Type B pancreatic cell (in vitro differentiated cells): ENCODE data around the gene ATP11C. TPM values are rescaled to one million over a fixed set of nuclear protein-coding genes. Genes with fewer than 3 reads are reported as not detected.

Experiments used
- DNase-seq: peaks from one replicate; pipeline ENCODE4 v3.0.0; 2021; ENCODE audit warnings: mixed read lengths; ENCODE audit not compliant: unreplicated experiment; ENCODE audit errors: extremely low spot score
- H3K27ac Mint-ChIP-seq: 2 replicates; pipeline ENCODE4 v1.8.0; 2021; ENCODE audit warnings: mild to moderate bottlenecking, mixed read lengths
- H3K27me3 Mint-ChIP-seq: 2 replicates; pipeline ENCODE4 v1.8.0; 2021; ENCODE audit warnings: mixed read lengths
- H3K36me3 Mint-ChIP-seq: 2 replicates; pipeline ENCODE4 v1.8.0; 2021; ENCODE audit warnings: mixed read lengths
- H3K4me1 Mint-ChIP-seq: one replicate; pipeline ENCODE4 v1.8.0; 2021; ENCODE audit warnings: mixed read lengths; ENCODE audit not compliant: unreplicated experiment
- H3K4me3 Mint-ChIP-seq: 2 replicates; pipeline ENCODE4 v1.8.0; 2021; ENCODE audit warnings: mild to moderate bottlenecking, mixed read lengths
- H3K9me3 Mint-ChIP-seq: 2 replicates; pipeline ENCODE4 v1.8.0; 2021; ENCODE audit warnings: mixed read lengths
- CTCF ChIP-seq: fragments of 200-600 bp; sonication (generic); conservative IDR thresholded peaks from 2 replicates; pipeline ENCODE4 v1.5.0; 2021; ENCODE audit warnings: antibody characterized with exemption, mild to moderate bottlenecking
- total RNA-seq: library from RNA; stranded (reverse); gene quantifications from 2 replicates; pipeline ENCODE4 v1.2.1, GENCODE V29; 2021; ENCODE audit warnings: low replicate concordance

Gene ATP11C
- total RNA-seq, 1 donor from 2014 or later, result 18.9 TPM

- Mint-ChIP-seq H3K4me3 (no peak overlapping the region), H3K27ac (no peak overlapping the region), H3K36me3 (peaks cover 20% of the 10 kb centered on the region)
Observed at GRCh38 chrX:139816204-139816603, 116.6 kb downstream of the ATP11C start.

GRCh38 chrX:139815771-139816170 is 117.1 kb downstream of the ATP11C start:
- Mint-ChIP-seq H3K9me3 (no peaks in the 10 kb centered on the region), H3K4me3 (no peak overlapping the region), H3K4me1 (no peaks in the 10 kb centered on the region), H3K27ac (no peak overlapping the region), H3K36me3 (peaks cover 20% of the 10 kb centered on the region), H3K27me3 (no peaks in the 10 kb centered on the region)
- no peak for TF ChIP-seq CTCF
- DNase-seq, result no peak

More at GRCh38 chrX:139816204-139816603, 116.6 kb downstream of the ATP11C start:
- no peak for DNase-seq
- TF ChIP-seq CTCF, result no peak
- Mint-ChIP-seq H3K4me1 (no peaks in the 10 kb centered on the region), H3K27me3 (no peaks in the 10 kb centered on the region), H3K9me3 (no peaks in the 10 kb centered on the region)

GRCh38 chrX:139811942-139812629 is 120.8 kb downstream of the ATP11C start:
- Mint-ChIP-seq H3K36me3 (peaks cover 26% of the 10 kb centered on the region), H3K27ac (no peak overlapping the region), H3K4me3 (no peak overlapping the region), H3K4me1 (no peaks in the 10 kb centered on the region), H3K27me3 (no peaks in the 10 kb centered on the region), H3K9me3 (no peaks in the 10 kb centered on the region)
- DNase-seq, result no peak
- TF ChIP-seq CTCF, result no peak

- Mint-ChIP-seq H3K9me3 (no peaks in the 10 kb centered on the region), H3K36me3 (peaks cover 20% of the 10 kb centered on the region), H3K4me3 (no peak overlapping the region), H3K27ac (no peak overlapping the region), H3K27me3 (no peaks in the 10 kb centered on the region), H3K4me1 (no peaks in the 10 kb centered on the region)
- no peak for DNase-seq
- no peak for TF ChIP-seq CTCF
Observed at GRCh38 chrX:139804482-139804881, 128.4 kb downstream of the ATP11C start.

- Mint-ChIP-seq H3K4me1 (no peaks in the 10 kb centered on the region), H3K36me3 (peaks cover 22% of the 10 kb centered on the region), H3K27ac (no peak overlapping the region), H3K4me3 (no peak overlapping the region), H3K27me3 (no peaks in the 10 kb centered on the region), H3K9me3 (no peaks in the 10 kb centered on the region)
- no peak for TF ChIP-seq CTCF
- DNase-seq, result no peak
Observed at GRCh38 chrX:139803224-139803623, 129.6 kb downstream of the ATP11C start.
